ENCODE data around the gene OTOF. TPM values are rescaled to one million over a fixed set of nuclear protein-coding genes. Genes with fewer than 3 reads are reported as not detected.

OTOF gene
- total RNA-seq, 1 donor from 2014 or later: 0.36 TPM

DNA sequence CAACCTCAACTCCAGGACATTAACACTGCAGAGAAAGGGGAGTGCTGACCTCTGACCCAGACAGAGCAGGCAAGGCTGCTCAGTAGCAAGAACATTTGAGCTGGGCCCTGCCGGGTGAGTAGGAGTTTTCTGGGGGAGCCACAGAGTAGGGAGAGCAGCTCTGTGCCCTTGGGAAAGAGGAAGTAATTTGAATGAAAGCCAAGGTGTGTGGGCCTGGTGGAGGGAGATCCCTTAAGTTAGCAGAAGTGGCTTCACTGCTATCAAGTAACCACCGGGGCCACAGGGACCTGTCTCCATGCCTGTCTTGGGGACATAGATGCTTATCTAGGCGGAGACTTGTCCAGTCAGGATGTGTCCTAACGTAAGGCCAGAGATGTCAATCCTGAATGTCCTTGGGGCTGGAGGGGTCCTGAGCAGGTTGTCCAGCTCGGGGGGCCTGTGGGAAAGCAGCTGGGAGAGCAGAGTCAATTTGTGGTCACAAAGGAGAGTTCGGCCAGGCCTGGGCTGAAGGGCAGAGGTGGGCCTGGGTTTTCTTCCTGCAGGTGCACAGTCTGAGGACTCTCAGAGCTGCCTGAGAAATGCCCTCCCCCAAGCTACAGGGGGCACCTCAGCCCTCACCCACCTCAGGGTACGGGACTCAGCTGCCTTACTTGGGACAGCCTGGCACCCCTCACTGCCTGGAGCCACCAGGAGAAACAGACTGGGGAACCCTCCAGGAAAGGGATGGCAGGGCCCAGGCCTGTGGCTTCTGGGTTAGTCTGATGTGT lies 15.0 kb upstream of the OTOF start:
- no peaks in the 10 kb centered on the region for H3K9me3 ChIP-seq (ENCODE audit: low read depth)
- no peaks in the 10 kb centered on the region for H3K36me3 ChIP-seq
- H4K20me1 ChIP-seq (ENCODE audit: low read depth): no peaks in the 10 kb centered on the region
- H3K27me3 Mint-ChIP-seq (ENCODE audit: insufficient read depth, low read depth): peaks cover 6% of the 10 kb centered on the region
- H3K27ac Mint-ChIP-seq: peak overlapping the region; percentile 80
- H3F3A ChIP-seq (ENCODE audit: low read depth): peaks cover 15% of the 10 kb centered on the region
- no peak for TF ChIP-seq CTCF (IDR thresholded peaks at IDR 0.05)
- TF ChIP-seq EZH2 (IDR thresholded peaks at IDR 0.05): no peak
- no peak for TF ChIP-seq EZH2phosphoT487 (IDR thresholded peaks at IDR 0.05)
- no peak overlapping the region for H3K4me3 ChIP-seq
- no peaks in the 10 kb centered on the region for H3K79me2 ChIP-seq (ENCODE audit: low read depth)
- no peak overlapping the region for H3K4me2 ChIP-seq
- no peak overlapping the region for H3K9ac ChIP-seq
- H2AFZ ChIP-seq (replicated peaks): no peak overlapping the region
- peaks cover 31% of the 10 kb centered on the region for H3K4me1 Mint-ChIP-seq
- H3K4me1 ChIP-seq: peaks cover 17% of the 10 kb centered on the region
- H3K36me3 Mint-ChIP-seq: peaks cover 2% of the 10 kb centered on the region
- H3K27me3 ChIP-seq: no peaks in the 10 kb centered on the region
- no peak overlapping the region for H3K4me3 Mint-ChIP-seq
- H3K9me3 Mint-ChIP-seq: peaks cover 4% of the 10 kb centered on the region
- no peak for DNase-seq (ENCODE audit: low spot score)
- H3K27ac ChIP-seq: no peak overlapping the region

DNA sequence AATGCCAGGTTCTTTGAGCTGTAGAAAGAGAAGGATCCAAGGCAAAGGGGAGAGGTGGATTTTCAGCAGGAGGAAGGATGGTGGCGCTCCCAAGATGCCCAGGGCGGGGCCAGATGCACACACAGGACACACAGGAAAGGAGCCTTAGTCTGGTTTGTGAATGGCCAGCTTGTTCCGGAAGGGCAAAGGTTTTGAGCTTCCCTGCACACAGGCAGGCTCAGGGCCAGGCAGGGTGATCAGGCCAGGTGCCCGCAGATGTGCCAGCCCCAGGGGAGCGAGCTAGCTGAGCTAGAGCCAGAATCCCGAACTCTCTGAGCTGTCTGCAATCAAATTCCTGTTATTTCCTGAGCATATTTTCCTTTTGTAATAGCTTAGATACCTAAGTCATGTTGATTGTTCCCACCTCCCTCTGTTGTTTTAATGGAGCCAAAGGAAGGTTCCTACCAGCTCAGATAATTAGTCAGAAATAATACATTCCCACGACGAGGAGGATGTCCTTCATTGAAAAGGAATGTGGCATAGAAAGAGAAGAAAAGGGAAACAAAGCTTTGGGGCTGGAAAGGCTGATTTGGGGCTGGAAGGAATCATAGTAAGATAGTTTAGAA lies 13.7 kb upstream of the OTOF start:
- peaks cover 17% of the 10 kb centered on the region for H3K4me1 ChIP-seq
- no peak overlapping the region for H2AFZ ChIP-seq (replicated peaks)
- H3K79me2 ChIP-seq (ENCODE audit: low read depth): no peaks in the 10 kb centered on the region
- no peak overlapping the region for H3K9ac ChIP-seq
- Mint-ChIP-seq H3K27me3 (ENCODE audit: insufficient read depth, low read depth) (peaks cover 4% of the 10 kb centered on the region), H3K9me3 (peaks cover 4% of the 10 kb centered on the region), H3K36me3 (peaks cover 2% of the 10 kb centered on the region), H3K27ac (no peak overlapping the region), H3K4me3 (no peak overlapping the region), H3K4me1 (peaks cover 26% of the 10 kb centered on the region)
- no peaks in the 10 kb centered on the region for H3K9me3 ChIP-seq (ENCODE audit: low read depth)
- H4K20me1 ChIP-seq (ENCODE audit: low read depth): no peaks in the 10 kb centered on the region
- H3K36me3 ChIP-seq: no peaks in the 10 kb centered on the region
- no peak for TF ChIP-seq EZH2phosphoT487 (IDR thresholded peaks at IDR 0.05)
- no peak for TF ChIP-seq EZH2 (IDR thresholded peaks at IDR 0.05)
- no peak for TF ChIP-seq CTCF (IDR thresholded peaks at IDR 0.05)
- no peak overlapping the region for H3K4me2 ChIP-seq
- H3K27ac ChIP-seq: no peak overlapping the region
- peaks cover 15% of the 10 kb centered on the region for H3F3A ChIP-seq (ENCODE audit: low read depth)
- DNase-seq (ENCODE audit: low spot score): no peak
- no peaks in the 10 kb centered on the region for H3K27me3 ChIP-seq
- no peak overlapping the region for H3K4me3 ChIP-seq

DNA sequence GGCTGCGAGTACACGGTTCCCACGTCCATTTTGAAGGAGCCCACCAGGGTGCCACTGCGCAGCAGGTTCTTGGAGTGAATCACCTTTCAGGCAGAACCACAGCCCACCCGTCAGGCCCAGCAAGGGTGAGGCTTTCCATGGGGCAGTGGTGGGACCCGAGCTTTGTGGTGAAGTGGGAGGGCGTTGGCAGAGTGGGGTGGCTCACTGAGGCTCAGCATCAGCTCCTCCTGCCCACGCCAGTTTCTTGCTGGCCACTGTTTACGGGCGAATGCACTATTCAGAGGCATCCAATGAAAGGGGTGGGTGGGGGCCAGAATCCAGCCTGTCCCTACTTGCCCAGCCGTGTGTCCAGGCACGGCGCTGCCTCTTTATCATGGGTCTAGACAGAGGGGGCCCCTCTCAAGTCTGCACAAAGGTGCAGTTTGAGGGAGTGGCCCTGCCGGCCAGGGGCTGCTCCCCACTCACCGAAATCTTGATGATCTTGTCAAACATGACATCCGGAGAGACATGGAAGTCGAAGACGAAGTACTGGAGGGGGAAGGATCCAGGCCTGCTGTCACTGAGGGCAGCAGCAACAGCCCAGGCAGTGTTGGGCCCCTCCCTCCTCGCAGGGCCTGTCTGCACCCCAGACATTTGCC lies 11.4 kb upstream of the OTOF start:
- TF ChIP-seq EZH2 (IDR thresholded peaks at IDR 0.05): no peak
- no peak for TF ChIP-seq EZH2phosphoT487 (IDR thresholded peaks at IDR 0.05)
- TF ChIP-seq CTCF (IDR thresholded peaks at IDR 0.05): no peak

More for the DNA sequence above, 11.4 kb upstream of the OTOF start:
- Histone ChIP-seq H2AFZ (replicated peaks) (no peak overlapping the region), H3K4me2 (no peak overlapping the region), H3F3A (ENCODE audit: low read depth) (no peaks in the 10 kb centered on the region), H3K9me3 (ENCODE audit: low read depth) (no peaks in the 10 kb centered on the region), H3K27ac (no peak overlapping the region), H3K4me3 (no peak overlapping the region), H3K9ac (no peak overlapping the region), H3K4me1 (no peaks in the 10 kb centered on the region), H3K27me3 (no peaks in the 10 kb centered on the region), H3K79me2 (ENCODE audit: low read depth) (no peaks in the 10 kb centered on the region), H4K20me1 (ENCODE audit: low read depth) (no peaks in the 10 kb centered on the region), H3K36me3 (no peaks in the 10 kb centered on the region)
- Mint-ChIP-seq H3K27ac (no peak overlapping the region), H3K9me3 (no peaks in the 10 kb centered on the region), H3K36me3 (no peaks in the 10 kb centered on the region), H3K4me3 (no peak overlapping the region), H3K27me3 (ENCODE audit: insufficient read depth, low read depth) (peaks cover 7% of the 10 kb centered on the region), H3K4me1 (peaks cover 5% of the 10 kb centered on the region)
- DNase-seq (ENCODE audit: low spot score): no peak

Data from neural progenitor cell (in vitro differentiated cells).